IPS DF 19.7 (cell line): ENCODE measurements around the gene LRP2.

Experiments
- DNase-seq: peaks from one replicate; pipeline ENCODE4 v3.0.0-alpha.2; 2013; ENCODE audit warnings: low read depth, low spot score

The LRP2 gene

DNA sequence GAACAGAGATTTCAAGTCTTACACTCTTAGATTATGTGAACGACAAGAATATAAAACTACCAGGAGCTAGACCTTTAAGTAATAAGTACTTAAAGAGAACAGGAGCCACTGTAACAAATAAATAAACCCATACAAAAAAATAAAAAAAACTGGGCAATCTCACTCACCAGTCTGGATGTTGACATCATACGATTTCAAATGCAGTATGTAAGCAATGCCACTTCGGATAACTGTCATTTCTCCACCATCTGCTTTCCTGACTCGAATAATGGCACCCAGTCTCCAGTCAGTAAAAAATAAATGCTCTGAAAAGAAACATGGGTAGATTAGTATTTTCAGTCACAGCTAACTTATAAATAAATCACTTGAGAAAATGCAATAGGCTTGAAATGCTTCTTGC lies 115.1 kb downstream of the LRP2 start:
- no peak for DNase-seq

DNA sequence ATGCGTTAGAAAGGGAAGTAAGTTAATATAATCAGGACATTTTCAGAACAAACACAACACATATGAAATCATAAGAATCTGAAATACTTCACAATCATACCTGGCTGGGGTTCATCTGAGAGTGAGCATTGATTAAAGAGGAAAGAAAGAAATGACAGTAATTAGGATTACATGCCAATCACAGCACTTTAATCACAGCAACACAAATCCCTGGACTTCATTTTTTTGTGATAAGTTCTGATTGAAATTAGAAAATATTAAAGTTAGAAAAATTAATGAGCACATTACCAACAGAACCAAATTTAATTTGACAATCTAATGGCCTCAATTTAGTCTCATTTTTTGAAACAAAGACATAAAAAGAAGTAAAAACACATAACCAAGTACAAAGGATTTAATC lies 121.9 kb downstream of the LRP2 start:
- no peak for DNase-seq

DNA sequence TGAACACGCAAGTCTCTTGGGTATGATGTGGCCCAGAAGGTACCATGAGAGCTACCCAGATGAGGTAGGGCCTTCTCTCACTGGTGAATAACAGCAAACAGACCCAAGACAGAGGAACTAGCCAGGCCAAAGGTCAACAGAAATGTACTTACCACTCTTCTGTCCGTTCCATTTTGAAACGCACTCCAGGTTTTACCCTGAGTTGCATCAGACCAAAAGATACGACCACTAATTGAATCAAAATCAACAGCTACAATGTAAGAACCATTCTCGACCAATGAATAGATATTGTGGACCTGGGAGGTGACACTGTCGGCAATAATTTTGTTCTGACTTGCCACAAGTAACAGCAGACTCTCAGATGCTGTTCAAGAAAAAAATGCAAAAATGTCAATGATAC lies 124.4 kb downstream of the LRP2 start:
- DNase-seq, result no peak

DNA sequence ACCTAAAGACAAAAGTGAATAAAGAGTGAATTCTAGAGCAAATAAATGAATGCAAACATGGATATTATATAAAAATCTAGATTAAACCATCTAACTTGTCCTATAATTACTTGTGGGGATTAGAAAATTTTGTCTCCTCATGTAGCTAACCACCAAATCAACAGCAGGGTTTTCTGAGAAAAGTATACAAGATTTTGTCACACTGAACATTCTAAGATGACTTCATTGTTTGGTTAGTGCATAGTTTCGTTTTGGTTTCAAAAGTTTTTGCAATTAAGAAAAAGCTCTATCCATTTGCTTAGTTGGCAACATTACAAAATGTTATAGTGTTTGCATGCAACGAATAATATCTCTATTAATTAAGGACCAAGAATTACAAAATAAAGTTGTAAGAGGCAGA lies 125.0 kb downstream of the LRP2 start:
- no peak for DNase-seq

DNA sequence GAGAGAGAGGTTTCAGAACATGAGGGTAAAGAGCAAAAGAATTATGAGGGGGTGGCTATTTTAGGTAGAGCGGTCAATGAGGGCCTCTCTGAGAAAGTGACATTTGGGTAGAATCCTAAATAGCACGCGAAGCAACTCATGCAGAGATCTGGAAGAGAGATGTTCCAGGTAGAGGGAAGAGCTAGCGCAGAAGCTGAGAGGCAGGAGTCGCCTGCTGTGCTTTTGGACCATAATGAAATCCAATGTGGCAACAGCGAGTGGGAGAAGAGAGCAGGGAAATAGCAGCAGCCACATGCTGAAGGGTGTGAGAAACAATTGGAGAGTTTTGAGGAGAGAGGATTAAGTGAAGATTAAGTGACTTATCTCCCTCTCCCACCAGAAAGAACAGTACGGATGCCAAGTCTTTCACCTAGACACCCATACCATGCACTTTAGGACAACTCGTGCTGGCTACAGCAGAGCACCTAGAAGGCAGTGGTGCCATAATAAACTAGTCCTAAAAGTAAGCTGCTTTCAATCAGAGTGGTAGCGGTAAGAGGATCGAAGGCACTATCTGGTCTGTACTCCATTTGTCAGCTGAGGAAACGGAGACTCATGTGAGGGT lies 129.7 kb downstream of the LRP2 start:
- DNase-seq, result no peak

DNA sequence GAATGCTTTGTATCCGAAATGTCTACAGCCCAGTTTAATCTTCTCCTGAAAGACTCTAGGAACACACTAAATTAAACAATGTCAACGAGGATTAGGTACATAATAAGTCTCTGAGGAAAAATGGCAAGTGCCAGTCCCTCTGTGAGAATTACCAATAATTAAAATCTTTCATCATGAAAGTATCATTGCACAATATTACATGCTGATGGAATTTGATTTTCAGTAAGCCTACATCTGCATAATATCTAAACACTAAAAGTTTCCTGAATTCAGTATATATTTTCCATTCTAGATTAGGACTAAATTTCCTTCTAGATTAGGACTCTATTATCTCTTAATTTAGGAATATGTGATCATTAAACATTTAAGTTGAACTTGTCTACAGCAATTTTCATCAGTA lies 132.1 kb downstream of the LRP2 start:
- no peak for DNase-seq

DNA sequence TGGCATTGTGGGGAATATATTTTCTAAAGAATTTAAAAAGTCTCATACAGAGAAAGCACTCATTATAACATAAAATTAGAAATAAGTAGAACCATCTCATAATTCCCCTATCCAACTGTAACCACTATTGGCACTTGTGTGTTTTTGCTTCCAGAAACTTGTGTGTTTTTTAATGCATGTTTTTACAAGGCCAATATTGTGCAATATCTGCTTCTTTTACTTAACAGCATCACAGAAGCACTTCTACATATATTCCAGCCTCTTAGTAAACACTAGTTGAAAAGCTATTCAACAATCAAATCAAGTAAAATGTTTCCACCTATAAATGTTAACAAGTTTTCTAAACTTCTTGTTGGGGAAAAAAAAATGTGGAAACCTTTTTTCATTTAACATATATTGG lies 132.7 kb downstream of the LRP2 start:
- no peak for DNase-seq

DNA sequence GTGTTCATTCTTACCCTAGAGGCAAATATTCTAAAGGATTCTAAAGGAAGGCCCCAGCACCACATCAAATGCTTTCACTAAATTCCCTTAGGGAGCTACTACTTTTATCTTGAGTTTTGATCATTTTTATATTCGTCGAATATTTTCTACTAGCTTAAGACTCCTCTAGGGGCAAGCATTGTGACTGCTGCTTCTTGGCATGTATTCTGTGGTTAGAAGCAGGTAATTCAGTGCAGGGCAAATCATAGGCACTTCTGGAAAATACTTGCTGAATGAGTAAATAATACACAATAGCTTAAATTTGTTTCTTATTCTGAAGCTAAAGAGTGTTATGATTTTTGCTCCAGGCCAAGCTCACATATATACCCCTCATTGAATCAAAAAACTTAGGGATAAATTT lies 136.4 kb downstream of the LRP2 start:
- no peak for DNase-seq

DNA sequence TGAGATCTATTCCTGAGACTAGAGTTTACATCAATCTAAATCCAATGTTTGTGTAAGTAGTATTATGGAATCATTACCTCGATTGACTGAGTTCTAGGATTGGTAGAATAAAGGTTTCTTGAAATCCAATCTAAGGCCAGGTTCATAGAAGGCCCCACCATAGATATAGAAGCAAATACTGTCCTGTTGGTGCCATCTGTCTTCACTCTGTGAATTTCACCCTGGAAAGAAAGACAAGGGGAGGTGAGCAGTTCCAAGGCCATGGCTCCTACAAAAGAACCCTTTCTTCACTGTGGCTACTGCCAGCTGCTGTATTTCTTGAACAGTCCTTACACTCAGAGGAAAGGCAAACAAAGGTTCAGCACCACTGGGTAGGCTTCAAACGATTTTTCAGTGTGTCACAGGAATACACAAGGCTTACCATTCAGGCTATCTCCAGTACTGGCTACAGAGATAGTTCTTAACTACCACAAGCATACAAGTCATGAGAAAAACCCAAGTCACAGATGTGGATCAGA lies 137.0 kb downstream of the LRP2 start:
- DNase-seq, result no peak

DNA sequence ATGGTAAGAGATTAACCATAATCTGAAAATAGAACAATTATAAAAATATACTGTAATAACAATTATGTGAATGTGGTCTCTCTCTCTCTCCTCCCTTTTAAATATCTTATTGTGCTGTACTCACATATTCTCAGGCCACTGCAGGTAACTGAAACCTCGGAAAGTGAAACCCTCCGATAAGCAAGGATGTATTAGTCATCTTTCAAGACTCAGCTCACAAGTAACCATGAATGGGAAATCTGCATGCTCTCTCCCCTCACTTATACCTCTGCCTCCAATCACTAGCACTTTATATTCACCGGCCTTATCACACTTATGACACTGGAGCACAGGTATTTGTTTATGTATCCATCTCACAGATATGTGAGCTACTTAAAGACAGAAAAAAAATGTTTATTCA lies 139.7 kb downstream of the LRP2 start:
- no peak for DNase-seq

DNA sequence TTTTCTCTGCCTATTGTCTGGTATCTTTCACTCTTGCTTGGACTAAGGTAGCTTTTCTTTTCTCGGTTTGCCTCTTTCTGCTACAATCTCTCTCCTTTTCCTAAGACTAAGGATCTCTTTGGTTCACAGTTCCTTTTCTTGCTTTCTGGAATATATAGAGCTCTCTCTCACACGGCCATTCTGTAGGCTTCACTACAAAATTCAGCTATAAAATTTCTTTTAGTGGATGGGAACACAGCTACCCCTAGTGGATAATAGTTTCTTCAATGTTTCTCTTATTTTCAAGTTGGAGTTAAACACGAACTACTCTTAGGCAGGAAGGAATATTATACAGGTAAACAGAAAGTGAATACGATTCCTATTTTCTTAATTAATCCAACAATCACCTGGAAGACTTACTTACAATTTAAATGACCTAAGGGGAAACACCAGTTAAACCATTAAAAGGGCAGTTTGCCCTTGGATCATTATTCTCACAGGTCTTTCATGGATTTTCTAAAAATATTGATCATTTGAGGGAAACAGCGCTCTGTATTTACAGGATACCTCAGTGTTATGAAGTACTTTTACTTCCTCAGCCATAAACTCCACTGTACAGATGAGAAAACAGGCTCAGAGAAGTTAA lies 140.5 kb downstream of the LRP2 start:
- no peak for DNase-seq

DNA sequence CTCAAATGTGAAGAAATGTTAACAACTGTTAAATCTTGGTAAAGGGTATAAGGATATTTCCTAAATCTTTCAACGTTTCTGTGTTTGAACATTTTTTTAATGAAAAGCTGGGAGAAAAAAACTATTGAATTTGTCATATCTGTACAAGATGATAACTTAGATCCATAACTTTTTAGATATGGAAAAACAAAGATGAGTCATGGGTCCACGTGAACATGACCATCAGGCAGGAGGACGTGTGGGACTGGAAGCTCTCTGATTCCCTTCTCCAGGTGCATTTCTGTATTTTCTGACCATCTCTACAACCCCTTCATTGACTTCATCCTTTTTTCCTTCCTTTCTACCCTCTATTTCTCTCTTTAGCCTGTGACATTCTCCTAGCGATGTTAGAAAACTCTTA lies 151.4 kb downstream of the LRP2 start:
- no peak for DNase-seq

DNA sequence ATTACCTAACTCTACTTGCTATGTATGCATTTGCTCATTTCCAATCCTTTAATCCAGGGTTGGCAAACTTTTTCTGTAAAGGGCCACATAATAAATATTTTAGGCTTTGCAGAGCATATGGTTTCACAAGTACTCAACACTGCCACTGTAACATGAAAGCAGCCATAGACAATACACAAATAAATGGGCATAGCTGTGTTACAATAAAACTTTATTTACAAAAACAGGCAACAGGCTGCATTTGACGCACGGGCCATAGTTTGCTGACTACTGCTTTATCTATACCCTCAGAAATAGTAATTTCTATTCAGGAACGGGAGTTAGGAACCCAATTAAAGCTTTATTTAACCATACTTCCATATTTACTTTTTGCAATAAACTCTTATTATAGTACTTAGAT lies 154.3 kb downstream of the LRP2 start:
- no peak for DNase-seq

DNA sequence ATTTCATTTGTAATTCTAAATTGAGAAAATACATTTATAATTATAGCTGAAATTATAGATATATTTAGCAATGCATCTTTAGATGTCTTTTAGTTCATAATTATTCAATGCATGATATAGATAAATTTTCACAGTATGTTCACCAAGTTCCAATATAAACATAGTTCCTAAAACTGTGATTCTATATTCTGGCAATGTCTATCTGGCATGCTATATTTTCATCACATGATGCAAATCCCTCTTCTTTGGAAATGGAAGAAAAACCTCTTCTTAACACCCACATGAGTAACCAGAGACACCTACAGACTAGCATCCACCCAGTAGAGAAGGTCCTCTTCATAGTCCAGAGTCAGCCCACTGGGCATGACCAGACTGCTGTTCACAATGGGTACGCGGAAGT lies 157.2 kb downstream of the LRP2 start:
- no peak for DNase-seq

DNA sequence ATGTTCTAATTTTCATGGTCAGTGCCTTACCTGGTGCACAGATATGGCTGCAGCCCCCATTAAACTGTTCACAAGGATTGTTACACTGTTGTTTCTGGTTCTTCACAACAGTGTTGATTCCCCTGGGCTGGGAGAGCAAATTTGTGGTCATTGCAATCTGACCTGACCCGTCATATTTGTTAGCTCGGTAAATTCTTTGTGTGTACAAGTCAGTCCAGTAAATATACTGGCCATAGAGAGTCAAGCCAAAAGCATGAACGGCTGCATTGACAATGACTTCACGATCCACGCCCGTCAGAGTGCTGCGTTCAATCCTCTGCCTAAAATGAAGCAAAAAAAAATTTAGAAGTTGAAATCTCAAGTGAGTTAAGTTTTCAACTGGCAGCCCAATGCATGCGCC lies 158.4 kb downstream of the LRP2 start:
- no peak for DNase-seq

DNA sequence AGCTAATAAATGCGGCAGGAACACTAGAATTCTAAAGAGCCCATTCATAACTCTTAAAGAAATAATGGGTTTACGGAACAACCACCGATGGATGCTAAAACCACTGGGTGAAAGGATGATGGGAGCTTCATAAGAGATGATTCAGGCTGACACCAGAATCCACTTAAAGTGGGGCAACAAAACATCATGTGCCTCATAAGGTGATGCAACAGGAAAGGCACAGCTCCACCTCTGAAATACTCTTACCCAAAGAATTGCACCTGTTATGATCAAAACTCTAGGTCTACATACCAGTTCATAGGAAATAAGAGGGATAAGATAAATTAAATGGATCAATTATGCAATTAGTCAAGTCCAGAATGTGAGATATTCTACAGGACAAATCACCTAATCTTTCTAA lies 161.6 kb downstream of the LRP2 start:
- DNase-seq, result no peak

DNA sequence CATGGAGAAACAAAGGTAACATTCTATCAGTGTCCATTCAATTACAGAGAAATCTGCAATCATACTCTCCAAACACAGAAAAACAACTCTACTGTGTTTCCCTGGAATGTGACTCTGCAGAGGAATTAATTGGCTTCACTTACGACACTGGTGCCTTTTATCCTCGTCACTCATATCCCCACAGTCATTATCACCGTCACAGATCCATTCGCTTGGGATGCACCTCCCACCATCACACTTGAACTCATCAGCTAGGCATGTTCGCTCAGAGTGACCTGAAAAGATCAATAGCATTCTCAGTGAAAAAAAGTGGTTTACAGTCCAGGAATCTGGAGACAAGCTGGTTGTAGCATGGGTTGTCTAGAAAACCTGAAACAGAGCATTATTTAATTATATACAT lies 168.7 kb downstream of the LRP2 start:
- DNase-seq, result no peak

DNA sequence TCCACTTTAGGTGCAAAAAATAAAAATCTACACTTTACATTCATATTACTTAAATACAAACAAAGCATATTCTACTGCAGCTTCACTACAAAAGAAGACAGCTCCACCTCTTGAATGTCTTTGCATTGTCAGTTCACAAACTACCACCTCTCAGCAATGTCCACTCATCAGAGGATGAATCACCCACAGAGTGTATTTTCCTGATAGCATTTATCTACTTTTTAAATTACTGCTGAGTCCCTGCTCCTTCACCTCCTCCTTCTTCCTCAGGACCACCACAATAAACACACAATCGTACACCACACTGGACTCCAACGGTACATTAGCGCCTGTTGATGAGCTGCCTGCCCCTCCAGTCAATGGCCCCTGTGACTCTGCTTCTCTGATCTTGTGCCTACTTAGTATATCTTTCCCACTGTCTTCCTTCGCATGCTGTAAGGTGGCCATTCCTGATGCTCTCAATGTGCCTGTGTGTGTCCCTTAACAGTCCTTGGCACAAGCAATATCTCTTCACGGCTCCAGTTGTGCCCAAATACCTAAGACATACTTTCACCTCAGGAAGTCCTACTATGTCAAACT lies 172.0 kb downstream of the LRP2 start:
- DNase-seq, result no peak

DNA sequence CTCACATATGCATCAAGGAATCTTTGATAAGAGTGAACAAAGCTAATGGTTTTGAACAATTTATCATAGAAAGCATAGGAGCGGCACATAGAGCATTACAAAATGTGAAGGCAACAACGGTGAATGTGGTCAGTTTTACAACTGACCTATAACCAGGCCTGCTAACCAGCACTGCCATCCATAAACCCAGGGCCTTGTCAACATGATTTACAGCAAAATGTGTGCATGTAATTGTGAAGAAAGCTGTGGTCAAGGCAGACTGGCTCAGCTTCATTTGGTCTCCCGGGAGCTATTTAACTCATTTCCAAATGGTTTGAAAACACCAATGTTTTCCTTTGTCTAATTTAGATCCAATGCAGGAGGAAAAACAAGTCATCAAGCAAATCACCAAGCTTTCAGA lies 173.2 kb downstream of the LRP2 start:
- no peak for DNase-seq

DNA sequence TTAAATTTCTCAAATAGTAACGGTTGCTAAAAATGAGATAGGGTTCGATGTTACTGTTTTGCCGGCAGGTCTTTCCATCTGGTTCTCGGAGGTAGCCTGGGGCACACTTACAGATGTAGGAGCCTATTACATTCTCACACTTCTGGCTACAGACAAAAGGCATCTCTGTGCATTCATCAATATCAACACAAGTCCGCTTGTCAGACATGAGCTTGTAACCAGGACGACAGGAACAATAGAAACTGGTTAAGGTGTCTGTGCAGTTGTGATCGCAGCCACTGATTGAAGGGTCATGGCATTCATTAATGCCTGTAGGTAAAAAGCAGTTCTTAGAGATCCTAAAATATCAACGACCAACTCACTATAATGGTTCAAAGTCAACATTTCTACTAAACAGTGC lies 176.6 kb downstream of the LRP2 start:
- DNase-seq, result no peak

DNA sequence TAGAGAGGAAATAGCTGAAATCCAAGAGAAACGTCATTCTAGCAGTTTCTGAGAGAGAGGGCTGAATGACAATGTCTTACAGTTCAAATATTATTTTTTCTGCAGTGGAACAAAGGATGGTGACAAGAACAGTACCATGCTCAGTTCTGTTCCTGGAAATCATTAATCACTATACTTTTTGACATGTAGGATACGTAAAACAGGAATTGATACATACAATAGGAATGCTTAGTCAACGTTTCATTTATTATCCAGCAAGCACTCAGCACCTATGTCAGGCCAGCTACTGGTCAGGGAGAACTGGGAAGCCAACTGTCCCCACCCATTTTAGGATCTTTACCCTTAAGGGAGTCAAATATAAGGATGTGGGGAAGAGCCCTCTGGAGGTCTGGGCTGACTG lies 178.3 kb downstream of the LRP2 start:
- no peak for DNase-seq

DNA sequence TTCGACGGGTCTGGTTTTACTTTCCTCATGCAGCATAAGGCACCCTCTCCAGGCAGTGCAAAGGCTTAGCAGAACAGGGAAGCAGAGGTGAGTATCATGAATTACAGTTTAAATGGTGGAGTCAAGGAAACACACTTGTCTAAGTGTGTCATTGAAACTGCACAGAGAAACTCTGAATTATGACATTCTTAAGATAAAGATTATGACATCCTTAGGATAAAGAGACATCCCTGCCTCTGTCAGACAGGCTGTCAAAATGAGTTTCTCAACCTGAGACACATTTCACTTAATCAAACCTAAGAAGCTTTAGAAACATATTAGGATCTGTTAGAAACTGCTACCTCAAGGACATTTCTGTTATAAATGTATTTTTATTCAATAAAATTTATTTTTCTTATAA lies 179.8 kb downstream of the LRP2 start:
- DNase-seq, result no peak

DNA sequence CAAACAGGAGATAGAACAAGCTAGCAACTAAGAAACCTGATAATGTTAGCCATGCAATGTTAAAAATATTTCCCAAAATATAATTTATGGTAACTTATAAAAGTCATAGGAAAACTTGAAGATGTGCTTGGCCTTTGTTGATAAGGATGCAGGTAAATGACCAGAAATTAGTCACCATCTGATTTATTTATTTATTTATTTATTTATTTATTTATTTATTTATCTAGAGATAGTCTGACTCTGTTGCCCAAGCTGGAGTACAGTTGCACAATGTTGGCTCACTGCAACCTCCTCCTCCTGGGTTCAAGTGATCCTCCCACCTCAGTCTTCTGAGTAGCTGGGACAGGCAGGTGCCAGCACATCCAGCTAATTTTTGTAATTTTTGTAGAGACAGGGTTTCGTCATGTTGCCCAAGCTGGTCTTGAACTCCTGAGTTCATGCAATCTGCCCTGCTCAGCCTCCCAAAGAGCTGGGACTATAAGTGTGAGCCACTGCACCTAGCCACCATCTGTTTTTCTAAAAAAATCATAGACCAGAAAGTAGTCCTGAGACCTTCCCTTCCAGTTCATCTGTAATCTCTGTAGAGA lies 183.4 kb downstream of the LRP2 start:
- DNase-seq, result no peak
